Inferior parietal cortex (tissue), 1 donor: ENCODE data around the gene DLG4.
"Not testable (repeated sequence)": the region's sequence is repeated elsewhere in the genome, so short reads cannot be mapped to it uniquely, and the experiment has no call there.

Experiments
- DNase-seq: peaks from one replicate; pipeline ENCODE4 v3.0.0-alpha.2; 2016; ENCODE audit errors: extremely low spot score

DLG4 gene

GRCh38 chr17:7249214-7249613 lies 29.6 kb upstream of the DLG4 start:
- DNase-seq = no peak

- no peak for DNase-seq
Measured at GRCh38 chr17:7248796-7249195, 29.2 kb upstream of the DLG4 start.

GRCh38 chr17:7246779-7247178 lies 27.1 kb upstream of the DLG4 start:
- no peak for DNase-seq

GRCh38 chr17:7243838-7244237 lies 24.2 kb upstream of the DLG4 start:
- DNase-seq = not testable (repeated sequence)

- no peak for DNase-seq
Measured at GRCh38 chr17:7243453-7243729, 23.8 kb upstream of the DLG4 start.

- peak; percentile 97 for DNase-seq
Measured at GRCh38 chr17:7242717-7243452, 23.2 kb upstream of the DLG4 start.

- DNase-seq = peak; percentile 92
Measured at GRCh38 chr17:7241783-7242716, 22.4 kb upstream of the DLG4 start, which contains the start of gene GABARAP. Gene GABARAP (minus strand): TSS chr17:7242449. CDS start chr17:7242330, 119 bp downstream.

- no peak for DNase-seq
Measured at GRCh38 chr17:7241090-7241733, 21.6 kb upstream of the DLG4 start.

DNA sequence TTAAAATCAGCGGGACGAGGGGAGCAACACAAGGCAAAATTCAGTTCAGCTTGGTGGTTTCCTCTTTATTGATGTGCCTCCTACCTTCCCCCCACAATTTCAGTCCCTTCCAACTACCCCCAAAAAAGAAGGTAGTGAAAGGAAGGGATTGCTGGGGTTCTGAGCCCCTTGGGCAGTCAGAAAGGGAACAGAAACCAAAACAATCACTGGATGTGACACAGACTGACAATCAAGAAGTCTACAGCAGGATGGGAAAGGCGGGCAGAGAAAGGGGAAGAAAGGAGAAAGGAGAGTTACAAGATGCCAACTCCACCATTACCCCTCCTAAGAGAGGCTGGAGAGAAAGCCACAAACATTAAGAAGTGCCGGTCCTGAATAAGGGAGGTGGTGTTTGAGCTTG lies 20.7 kb upstream of the DLG4 start:
- no peak for DNase-seq

- DNase-seq = peak; percentile 99
Measured at GRCh38 chr17:7239091-7240027, 19.7 kb upstream of the DLG4 start, which contains the start of gene PHF23. Gene PHF23 (minus strand): TSS chr17:7239457. CDS start chr17:7239279, 178 bp downstream.

GRCh38 chr17:7238420-7239090 lies 18.9 kb upstream of the DLG4 start:
- no peak for DNase-seq

DNA sequence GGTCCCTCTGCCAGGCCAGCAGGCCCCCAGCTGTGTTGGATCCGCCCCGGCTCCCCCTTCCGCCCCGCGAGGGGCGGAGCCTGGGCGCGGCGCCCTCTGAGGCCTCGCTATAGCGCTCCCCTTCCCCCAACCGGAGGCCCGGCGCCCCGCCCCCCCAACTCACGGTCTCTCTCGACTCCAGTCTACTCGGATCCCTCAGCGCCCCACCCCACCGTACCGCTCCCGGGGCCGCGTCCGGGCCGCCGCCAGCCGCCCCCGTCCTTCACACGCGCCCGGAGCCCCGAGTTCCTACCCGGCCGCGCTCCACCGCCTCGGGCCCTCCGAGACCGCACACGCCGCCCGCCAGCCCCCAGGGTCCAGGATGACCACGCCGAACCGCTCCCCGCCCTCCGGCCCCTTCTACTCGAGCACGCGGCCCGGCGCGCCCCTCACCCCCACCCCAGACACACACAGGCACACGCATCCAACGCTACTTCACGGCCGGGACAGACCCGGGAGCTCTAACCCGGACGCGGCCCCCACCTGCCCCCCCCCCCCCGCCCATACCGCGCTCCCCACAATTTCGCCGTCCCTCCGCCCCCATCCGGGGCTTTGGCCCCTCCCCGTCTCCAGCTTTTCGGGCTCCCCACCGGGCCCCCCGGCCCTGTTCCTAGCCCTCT lies 18.3 kb upstream of the DLG4 start:
- no peak for DNase-seq

GRCh38 chr17:7237266-7237760 lies 17.7 kb upstream of the DLG4 start:
- no peak for DNase-seq

- no peak for DNase-seq
Measured at GRCh38 chr17:7236808-7237207, 17.2 kb upstream of the DLG4 start.

GRCh38 chr17:7235693-7236665 lies 16.3 kb upstream of the DLG4 start:
- no peak for DNase-seq

GRCh38 chr17:7234083-7234951 lies 14.7 kb upstream of the DLG4 start, which contains the start of gene DVL2:
Gene DVL2 (minus strand): TSS chr17:7234517. CDS start chr17:7234262, 255 bp downstream.
- DNase-seq = peak; percentile 96

DNA sequence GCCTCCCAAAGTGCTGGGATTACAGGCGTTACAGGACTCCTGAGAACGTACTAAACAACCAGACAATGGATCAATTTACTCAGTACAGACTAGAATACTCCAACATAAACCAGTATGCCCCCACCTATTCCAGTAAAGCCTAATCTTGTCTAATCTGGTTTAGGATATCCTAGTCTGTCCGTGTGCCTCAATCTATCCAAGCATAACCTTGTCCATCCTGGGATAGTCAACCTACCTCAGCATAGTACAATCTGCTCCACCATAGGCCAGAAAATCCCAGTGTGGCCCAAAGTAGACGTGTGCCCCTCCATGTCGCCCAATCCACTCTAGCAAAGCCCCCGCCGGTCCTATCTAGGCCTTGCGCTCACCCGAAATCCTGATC lies 14.1 kb upstream of the DLG4 start:
- no peak for DNase-seq

DNA sequence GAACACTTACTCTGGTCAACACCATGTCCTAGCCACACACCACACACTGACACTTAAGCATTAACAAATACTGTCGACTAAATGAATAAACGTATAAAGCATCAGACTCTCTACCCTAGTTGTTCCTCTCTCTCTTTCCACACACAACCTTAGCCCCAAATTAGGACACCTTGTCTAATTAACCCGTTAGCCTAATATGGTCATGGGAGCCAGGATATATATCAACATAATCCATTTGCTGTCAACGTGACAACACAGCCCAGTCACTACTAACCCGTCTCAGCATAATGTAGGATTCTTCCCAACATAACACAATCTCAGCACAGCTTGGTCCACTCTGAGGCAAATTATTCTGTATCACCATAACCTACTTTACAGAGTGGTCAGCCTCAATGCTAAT lies 12.5 kb upstream of the DLG4 start:
- no peak for DNase-seq
